ENCODE results near the gene FAM25G.

Gene FAM25G

DNA sequence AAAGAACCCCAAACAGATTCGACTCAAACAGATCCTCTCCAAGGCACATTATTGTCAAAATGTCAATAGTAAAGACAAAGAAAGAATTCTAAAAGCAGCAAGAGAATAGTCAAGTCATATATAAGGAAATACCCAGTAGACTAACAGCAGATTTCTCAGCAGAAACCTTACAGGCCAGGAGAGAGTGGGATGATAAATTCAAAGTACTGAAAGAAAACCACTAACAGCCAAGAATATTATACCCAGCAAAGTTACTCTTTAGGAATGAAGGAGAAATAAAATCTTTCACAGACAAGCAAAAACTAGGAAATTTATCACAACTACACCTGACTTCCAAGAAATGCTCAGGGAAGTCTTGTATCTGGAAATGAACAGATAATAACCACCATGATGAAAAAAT is 45.8 kb downstream of the FAM25G start:
- no peak for DNase-seq

DNA sequence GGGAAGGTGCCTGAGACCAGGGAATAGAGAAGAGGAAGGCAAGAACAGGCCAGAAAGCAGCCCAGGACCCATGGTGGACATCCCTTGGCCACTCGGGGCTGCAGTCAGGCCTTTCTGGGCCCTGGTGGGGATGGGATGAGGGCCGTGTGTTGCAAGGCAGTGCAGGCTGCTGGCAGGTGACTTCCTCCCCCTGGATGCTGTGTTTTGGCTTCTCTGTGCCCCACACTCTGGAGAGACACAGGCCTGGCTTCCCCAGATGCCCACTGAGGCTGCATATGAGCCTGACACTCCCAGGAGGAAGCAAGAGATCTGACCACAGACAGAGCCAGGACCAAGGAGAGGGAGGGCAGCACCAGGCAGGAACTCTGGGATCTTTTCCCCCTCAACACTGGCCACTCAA is 47.5 kb downstream of the FAM25G start:
- DNase-seq, result no peak

DNA sequence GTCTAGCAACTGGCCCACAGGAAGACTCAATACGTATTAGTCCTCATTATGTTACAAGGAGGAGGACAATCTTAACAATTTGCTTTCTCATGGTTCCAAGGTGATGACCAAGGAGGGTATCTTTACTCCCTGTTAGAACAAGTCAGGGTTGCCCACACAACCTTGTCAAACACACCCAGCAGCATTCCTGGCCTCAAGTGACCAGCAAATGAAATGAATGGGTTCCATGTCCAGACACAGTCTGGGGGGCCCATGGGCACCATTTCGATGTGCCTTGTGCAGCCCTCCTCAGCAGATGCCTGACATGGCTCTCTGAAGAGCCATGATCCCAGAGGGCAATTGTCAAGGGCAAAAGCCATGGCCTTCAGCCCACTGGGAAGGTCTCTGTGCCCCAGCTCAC is 48.4 kb downstream of the FAM25G start:
- no peak for DNase-seq

DNA sequence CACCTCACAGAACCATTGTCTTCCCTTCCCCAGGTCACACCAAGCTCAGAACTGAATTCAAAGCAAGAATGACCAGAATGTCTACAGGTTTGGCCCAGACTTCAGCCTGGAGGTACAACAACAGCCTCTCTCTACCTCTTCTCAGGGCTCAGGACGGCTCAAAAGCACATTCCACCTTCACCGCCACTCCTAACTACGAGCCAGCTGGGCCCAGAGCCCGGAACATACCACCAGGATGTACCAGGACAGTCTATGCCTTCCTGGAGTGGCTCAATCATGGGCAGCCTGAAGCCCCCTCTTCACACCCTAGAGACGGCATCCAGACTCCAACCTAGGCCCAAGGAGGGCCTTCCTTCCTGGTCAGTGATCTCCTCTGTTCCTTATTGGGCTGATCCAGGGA is 49.1 kb downstream of the FAM25G start:
- DNase-seq, result no peak

DNA sequence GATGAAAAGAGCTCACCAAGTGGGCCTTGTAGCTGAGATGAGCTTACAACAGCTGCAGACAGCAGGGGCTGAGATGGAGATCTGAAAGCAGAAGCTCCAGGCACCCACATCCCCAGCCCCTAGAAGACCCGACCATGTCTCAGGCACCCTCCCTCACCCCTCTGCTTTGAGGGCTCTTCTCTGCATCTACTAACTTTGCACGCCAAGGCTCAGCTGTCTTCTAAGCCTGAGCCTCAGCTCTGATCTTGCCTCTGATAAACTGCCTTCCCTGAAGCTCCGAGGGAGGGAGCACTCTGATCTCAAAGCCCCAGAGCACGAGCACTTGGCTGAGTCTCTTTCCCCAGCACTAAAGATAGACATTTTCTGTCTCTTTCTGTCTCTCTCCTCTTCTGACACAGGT is 49.6 kb downstream of the FAM25G start:
- no peak for DNase-seq

DNA sequence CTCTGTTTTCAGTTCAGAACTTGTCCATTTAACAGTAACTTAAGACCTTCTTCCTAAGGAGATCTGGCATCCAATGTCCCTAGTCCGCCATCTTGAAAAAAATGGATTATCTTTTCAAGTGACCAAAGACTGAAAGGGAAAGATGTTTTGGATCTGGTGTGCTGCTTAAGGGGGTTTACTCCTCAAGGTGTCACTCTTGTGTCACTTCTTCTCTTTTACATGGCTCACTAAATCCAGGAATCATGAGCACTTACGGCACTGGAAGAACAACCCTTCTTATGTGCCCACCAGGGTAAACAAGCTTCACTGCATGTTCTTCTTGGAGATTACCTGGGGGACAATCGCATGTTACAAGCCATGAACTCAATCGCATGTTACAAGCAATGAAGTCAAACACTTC is 51.3 kb downstream of the FAM25G start:
- no peak for DNase-seq

DNA sequence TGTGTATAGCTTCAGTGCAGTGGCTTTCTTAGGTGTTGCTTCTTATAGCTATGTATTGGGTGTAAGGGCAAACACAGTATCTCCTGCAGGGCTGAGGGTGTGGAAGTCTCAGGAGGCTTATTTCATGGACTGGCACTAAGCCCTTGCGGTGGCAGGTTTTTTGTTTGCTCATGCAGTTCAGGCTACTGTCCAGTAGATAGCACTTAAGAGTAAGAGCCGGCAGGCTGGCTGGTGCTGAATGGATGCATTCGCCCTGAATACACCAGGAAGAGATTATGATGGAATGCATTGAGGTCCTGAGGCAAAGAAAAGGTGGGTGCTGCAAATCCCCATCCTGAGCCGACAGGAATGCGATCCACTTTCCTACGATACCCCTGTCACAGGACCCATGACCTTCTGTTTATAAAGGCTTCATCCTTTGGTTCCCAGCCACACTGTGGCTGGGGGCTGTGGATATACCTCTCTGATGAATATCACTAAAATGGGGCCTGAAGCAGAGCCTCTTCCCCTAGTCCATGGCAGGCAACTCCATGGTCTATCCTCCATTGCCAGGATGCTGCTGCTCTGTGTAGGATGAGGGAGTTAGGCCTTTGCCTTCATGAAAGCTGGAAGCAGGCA is 52.5 kb downstream of the FAM25G start:
- no peak for DNase-seq

Data from CD4-positive, alpha-beta T cell treated with Interleukin-4 for 4 hours (primary cell).